GM12891 (cell line): ENCODE data around the gene AGMO.

Experiments used
- PAX5 ChIP-seq: IDR thresholded peaks from 2 replicates; pipeline ENCODE4 v1.6.1; 2011; ENCODE audit warnings: low read length, moderate library complexity, mild to moderate bottlenecking; ENCODE audit not compliant: insufficient read depth, severe bottlenecking
- POLR2A ChIP-seq: IDR thresholded peaks from 2 replicates; pipeline ENCODE4 v1.6.1; 2011; ENCODE audit warnings: low read depth, low read length, control low read depth
- POLR2AphosphoS5 ChIP-seq: IDR thresholded peaks from 2 replicates; pipeline ENCODE4 v1.6.1; 2011; ENCODE audit warnings: low read depth, low read length, control low read depth
- POU2F2 ChIP-seq: IDR thresholded peaks from 2 replicates; pipeline ENCODE4 v1.6.1; 2011; ENCODE audit warnings: low read depth, mild to moderate bottlenecking, control low read depth, low read length, moderate library complexity
- SPI1 ChIP-seq: IDR thresholded peaks from 2 replicates; pipeline ENCODE4 v1.6.1; 2011; ENCODE audit warnings: low read depth, low read length, control low read depth
- TAF1 ChIP-seq: IDR thresholded peaks from 2 replicates; pipeline ENCODE4 v1.6.1; 2011; ENCODE audit warnings: low read depth, low read length, control low read depth

DNA sequence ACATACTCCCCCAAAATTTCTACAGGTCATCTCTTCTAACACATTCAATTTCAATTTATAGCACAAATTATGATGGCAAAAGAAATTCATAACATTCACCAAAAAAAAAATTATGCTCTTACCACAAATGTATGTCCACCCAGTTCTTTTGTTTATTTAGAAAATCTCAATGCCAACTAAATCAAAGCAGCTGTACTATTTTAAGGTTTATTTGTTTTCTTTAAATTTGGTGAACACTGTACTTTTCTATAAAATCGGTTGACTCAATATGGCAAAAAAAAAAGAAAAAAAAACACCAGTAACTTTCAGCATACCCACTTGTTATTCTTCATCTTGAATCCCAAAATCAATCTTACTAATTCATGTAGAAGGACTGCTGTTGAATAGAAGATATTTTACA, 225.7 kb downstream of the AGMO start:
- no peak for TF ChIP-seq POLR2A
- no peak for TF ChIP-seq POU2F2
- no peak for TF ChIP-seq PAX5
- no peak for TF ChIP-seq TAF1
- no peak for TF ChIP-seq POLR2AphosphoS5
- TF ChIP-seq SPI1, result no peak
